NCI-H526 treated with DMSO at 0.1 percent for 48 hours (cell line): ENCODE results near the gene RAB11FIP3.

Experiments used
- DNase-seq: peaks from one replicate; lab custom pipeline; 2025; lab: John Stamatoyannopoulos, UW

RAB11FIP3 gene

DNA sequence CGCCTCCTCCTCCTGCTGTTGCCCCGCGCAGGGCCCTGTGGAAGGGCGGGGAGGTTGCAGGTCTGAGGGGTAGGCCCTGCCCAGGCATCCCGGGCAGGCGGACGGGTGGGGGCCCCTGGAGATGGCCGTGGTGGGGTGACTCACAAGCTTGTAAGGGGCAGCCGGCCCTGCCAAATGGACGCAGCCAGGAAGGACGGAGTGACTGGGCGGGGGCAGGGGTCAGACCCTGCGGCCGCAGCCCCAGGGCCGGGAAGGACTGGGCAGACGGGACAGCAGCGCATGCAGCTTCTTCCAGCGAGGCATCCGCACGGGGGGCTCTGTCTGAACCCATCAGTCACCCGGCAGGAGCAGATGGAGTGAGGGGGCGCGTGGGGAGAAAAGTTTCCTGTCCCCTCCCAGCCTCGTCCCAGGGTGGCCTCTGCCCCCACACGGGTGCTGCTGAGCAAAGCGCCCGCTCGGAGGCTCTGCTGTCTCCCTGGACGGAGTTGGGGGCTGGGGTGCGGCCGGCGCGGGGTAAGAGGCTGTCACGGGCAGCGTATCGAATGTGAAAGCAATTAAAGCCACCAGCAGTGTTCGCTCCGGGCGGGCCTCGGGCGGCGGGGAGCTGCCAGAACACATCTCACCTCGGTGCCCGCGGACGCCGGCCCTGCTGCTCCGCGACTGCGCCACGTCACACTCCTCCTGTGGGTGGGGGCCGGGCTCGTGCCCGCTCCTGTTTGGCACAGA, 129.4 kb downstream of the RAB11FIP3 start:
- no peak for DNase-seq

DNA sequence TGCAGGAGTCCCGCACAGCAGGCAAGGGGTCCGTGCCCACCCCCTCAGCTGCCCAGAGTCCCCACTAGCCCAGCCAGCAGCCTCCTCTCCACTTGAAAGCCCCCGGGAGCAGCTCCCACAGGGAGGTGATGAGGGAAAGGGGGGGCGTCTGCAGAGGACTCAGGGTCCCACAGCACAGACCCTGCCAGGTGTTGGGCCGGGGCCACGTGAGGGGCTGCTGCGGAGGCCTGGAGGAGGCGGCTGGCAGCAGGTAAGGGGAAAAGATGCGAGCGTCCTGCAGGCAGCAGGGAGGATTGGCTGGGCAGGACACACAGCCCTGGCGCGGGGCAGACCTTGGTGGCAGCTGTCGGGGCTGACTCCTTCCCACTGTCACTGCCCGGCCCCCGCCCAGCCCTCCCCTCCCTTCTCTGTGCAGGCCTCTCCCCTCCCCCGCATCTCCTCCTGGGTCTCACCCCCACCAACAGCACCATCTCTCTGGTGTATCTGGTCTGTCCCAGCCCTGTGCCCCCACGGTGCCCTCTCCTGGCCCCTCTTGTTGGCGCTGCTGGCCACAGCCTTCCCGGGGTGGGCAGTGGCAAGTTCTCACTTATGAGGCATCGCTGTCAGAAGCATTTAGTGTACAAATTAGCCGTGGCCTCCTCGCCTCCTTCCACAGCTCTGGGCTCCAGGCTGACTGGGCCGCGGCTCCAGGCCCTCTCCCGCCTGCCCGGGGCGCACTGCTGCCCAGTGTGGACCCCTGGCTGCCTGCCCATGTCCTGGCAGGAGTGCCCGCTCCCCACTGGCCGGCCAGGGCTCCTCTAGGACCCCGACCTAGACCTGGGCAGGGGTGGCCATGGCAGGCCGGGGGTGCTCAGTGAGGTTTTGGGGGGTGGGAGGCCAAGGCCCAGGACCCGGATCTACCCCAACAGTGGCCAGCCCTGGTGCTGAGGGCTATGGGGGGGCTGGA, 130.4 kb downstream of the RAB11FIP3 start:
- DNase-seq, result no peak

DNA sequence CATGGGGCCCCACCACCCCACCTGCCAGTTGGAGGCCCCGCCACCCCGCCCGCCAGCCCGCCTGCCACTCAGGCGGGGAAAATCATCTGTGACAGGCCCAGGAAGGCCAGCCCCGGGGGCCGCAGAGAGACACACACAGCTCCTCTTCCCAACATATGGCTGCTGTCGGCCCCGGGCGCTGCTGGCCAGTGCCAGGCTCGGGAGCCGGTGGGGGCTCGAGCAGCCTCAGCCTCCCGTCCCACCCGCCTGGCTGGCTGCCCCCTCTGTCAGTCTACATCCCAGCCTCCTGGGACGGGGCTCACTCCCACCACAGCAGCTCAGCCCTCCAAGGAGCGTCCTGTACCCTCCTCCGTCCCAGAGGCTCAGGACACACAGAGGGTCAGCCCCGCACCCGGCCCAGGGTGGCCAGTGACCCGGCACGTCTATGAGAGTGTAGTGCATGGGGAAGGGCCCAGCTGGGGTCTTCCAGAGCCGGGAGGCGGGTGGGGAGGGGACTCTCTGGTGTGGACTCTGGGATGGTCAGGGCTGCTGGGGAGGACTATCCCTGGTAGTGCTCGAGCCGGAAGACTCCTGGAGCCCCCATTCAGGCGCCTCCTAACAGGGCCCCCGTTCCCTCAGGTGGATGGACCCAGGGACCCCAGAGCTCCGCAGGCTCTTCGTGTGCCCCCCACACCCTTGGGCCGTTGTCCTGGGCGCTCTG, 131.2 kb downstream of the RAB11FIP3 start:
- DNase-seq, result no peak

DNA sequence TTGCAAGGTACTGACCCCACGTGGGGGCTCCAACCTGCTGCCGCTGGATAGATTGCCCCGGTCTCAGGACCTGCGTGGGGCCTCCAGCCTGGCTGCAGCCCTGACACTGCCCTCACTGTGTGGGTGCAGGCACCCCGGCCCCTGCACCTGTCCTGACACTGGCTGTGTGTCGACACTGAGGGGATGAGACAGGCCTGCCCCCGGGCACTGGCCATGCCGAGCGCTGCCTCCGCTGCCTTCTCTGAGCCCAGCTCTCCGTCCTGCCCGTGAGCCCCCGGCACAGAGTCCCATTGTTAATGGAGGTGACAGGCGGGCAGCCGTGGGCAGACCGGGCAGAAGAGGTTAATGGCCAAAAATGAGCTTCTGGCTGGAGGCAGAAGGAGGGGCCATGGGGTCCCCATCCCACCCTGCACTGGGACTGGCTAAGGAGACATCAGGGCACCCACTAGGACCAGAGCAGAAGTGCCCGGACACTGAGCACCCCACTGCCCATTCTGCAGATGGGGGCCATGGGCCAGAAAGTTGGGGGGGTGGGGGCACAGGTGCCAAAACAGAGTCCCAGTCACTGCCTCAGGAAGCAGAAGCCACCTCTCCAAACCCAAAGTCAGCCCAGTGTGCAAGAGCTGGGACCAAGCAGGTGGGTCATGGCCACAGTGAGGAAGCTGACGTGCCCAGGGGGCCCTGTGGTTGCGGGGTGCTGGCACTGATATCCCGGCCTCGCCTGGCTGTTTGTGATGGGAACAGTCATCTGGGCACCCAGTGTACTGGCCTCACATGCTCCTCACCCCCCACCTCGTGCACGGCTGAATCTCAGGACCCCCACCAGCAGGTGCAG, 132.2 kb downstream of the RAB11FIP3 start:
- no peak for DNase-seq

DNA sequence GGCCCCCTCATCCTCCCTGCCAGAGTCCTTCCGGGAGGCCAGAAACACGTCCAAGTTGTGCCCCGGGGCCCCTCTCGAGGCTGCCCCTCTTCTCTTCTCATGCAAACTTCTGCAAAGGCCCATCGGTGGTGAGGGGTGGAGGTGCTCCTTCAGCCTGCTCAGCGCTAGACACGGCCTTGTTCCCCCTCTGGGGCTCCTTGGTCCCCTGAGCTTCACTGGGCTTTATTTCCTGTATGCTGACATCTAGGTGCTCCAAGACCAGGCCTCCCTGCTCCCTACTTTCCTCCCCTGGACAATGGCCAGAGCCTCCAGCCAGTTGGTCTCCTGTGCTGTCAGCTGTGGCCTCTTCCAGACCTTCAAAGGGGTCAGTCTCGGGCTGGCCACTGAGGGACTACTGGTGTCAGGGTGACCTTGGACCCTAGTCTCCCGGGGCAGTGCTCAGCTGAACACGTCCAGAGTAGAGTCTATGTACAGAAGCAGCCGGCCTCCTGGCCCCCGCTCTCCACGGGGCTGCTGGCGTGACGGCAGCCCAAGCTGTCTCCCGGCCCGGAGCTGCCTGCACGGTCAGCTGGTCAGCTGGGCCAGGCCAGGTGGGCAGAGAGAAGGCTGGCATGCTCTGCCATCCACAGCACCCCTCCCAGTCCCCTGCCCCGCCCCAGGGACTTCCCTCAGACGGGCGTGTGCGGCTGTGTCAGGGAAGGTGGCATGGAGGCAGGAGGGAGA, 133.0 kb downstream of the RAB11FIP3 start:
- DNase-seq, result no peak

DNA sequence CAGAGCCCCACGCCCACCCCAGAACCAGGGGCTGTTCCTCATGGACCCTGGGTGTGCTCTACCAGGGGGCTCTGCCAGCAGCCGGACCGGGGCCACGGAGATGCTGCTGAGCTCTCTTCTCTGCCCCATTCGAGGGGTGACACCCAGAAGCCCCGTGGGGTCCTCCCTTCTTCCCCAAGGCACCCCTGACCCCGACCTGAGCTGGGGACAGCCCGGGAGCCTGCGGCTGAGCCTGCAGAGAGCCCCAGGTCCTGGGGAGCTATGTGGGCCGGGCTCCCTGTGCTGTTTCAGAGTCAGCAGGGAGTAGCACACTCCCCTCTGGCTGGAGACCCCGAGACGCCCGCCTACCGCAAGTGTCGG, 133.6 kb downstream of the RAB11FIP3 start:
- DNase-seq, result no peak

DNA sequence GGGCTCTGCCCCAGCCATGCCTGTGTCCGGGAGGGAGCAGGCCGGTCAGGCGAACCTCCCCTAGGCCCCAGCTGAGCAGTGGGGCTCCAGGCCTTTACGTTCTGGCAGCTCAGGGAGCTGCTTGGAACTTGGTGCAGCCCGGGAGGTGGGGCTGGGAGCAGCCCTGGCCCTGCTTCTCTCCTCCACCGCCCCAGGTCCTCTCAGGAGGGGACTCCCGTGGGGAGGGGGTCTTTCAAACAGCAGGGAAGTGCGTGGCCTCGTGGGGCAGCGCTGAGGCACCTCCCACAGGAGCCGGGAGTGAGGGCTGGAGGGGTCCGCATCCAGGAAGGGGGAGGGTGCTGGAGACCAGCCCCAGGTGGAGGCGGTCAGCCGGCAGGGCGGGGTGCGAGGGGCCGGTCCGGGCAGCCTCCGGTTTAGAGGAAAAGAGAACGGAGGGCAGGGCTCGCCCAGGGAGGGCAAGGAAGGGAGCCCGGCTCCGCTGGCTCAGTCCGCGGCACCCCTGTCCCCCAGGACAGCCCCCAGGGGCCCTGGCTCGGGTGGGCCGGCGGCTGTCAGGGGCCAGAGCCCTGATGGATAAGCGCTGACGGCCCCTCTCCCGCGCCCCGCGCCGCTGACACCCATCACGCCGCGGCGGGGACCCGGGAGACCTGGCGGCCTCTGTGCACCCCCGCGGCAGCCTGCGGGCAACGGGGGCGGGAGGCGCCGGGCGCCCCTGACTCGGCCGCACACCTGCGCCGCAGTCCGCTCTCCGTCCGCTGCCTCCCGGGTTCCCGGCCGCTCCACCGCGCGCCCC, 134.2 kb downstream of the RAB11FIP3 start:
- DNase-seq, result no peak

DNA sequence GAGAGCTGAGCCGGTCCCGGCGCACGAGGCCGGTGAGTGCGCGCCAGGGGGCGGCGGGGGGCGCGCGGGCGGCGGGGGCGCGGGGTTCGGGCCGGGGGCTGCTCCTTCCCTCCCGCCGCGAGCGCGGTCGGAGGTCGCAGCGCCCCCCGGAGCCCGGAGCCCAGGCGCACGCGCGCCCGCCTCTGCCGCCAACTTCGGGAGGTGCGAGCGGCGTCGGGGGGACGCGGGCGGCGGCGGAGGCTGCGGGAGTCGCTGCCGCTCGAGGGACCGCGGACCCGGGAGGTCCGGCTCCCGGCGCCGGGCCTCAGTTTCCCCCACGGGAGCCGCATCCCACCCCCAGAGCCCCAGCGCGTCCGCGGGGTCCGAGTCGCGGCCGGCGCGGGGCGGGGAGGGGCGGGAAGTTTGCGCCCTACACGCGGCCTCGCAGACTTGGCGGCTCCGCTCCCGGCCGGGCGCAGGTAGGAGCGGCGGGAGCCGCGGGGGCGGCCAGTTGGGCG, 134.8 kb downstream of the RAB11FIP3 start, which contains the start of gene PRR35:
TSS of gene PRR35 (plus strand) at position 191 of the 497 bp plus-strand sequence. CDS start 2,901 bp downstream, outside the sequence.
- no peak for DNase-seq

DNA sequence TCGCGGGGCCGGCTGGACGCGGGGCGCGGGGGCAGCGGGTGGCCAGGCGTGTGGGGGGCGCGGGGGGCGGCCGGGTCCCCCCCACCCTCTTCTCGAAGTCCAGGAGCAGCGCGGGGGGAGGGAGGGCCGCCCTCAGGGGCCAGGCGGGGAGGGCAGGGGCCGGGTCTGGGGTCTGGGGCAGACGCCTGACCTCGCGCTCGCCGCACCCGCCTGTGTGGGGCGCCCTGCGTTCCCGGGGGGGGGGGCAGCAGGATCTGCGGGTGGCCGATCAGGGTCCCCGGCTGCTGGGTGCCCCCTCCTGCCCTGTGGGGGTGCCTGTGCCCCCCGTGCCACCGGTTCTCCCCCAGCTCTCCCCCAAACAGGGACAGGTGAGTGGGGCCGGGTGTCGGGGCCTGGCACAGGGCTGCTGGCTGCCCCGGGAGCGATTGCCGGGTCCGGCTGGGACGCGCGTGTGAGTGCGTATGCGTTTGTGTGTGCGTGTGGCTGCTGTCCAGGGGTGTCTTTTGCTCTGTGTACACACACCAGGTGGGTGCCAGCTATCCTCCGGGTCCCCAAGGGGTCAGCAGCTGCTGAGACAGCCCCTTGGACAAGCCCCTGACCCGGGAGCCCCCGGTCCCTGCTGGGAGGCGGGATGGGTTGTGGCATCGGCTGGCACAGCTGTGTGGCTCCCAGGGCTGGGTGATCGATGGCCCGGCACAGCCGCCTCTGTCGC, 135.4 kb downstream of the RAB11FIP3 start:
- no peak for DNase-seq

DNA sequence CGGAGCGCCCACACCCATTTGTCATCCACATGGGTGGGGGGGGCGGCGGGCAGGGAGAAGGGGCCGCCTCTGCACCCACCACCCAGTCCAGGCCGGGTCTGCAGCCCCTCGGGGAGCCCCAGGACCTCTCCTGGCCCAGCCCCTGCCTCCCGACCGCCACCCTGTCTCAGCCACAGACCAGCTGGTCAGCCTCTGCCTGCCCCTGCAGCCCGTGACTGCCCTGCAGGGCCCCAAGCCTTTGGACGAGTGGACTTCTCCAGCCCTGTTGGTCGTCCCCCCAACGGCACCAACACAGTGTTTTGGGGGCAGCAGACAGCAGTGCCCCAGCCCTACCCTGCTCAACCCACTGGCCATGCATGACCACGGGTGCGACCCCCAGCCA, 136.0 kb downstream of the RAB11FIP3 start:
- no peak for DNase-seq

DNA sequence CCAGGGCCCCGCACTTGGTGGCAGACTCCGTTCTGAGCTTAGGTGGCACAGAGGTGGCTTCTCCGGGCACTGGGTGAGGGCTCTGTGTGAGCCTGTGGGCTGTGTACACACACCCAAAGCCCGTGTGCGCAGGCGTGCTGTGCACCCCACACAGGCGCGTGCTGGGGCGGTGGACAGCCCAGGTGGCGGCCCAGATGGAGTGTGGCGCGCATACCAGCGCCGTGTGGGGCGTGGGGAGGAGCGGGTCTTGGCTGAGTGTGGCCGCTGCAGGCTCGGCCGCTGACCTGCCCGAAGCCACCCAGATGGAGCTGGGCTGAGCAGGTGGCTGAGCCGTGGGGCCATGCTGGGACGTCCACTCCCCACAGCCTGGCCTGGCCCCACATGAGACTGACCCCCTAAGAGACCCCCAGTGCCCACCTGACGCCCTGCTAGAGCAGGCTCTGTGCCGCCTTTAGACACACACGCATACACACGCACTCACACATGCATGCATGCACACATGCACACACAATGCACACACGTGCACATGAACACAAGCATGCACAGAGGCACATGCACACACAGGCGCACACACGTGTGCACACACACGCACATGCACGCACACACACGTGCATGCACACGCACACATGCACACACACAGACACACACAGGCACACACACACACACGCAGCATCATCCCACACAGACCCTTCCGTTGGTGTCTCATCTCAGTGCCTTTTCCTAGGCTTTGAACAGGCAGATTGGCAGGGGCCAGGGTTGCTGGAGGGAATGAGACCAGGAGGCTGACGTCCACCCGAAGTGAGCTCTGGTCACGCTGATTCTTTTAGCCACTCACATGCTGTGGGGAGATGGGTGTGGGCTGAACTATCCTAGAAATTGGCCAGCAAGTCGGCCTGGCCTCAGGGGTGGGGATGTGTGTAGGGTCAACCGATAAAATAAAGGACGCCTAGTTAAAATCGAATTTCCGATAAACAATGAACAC, 136.8 kb downstream of the RAB11FIP3 start:
- no peak for DNase-seq

DNA sequence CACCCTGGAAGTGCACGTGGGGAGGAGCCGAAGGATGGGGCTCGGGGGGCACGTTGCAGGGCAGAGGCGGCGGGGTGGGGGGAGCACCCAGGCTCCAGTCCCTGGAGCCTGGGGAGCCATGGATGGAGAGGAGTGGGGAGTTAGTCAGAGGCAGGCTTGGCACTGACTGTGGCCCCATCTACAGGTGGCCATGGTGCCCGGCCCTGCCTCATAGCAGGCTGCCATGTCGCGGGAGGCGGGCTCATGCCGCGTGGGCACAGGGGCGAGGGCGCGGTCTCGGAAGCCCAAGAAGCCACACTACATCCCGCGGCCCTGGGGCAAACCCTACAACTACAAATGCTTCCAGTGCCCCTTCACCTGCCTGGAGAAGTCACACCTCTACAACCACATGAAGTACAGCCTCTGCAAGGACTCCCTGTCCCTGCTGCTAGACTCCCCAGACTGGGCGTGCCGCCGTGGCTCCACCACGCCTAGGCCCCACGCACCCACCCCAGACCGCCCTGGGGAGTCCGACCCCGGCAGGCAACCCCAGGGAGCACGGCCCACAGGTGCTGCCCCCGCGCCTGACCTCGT, 137.7 kb downstream of the RAB11FIP3 start:
- no peak for DNase-seq

DNA sequence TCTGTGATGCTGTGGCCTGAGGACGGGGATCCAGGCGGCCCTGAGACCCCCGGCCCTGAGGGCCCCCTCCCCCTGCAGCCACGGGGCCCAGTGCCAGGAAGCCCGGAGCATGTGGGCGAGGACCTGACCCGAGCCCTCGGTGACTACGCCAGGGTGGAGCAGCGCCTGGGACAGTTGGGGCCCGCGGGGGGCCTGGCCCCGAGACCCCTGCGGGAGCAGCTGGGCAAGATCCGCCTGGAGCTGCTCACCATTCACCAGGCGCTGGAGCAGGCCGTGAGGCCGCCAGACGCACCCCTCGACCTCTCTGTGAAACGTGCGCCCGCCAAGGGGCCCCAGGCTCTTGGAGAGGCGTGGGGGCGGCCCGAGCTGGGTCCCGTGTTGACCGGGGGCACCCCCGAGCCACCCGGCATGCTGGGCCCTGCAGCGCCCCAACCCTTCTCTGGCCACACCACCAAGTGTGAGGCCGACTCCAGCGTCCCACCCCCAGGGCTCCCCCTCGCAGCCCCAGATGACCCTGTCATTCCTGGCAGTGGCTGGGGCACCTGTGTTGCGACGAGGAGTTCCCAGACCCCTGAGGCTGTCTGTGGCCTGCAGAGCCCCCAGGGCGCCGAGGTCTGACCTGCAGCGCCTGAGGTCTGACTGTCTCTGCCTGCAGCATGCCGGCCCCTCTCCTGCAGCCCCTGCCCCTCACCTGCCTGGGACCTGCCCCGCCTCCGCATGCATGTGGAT, 139.4 kb downstream of the RAB11FIP3 start:
- no peak for DNase-seq

DNA sequence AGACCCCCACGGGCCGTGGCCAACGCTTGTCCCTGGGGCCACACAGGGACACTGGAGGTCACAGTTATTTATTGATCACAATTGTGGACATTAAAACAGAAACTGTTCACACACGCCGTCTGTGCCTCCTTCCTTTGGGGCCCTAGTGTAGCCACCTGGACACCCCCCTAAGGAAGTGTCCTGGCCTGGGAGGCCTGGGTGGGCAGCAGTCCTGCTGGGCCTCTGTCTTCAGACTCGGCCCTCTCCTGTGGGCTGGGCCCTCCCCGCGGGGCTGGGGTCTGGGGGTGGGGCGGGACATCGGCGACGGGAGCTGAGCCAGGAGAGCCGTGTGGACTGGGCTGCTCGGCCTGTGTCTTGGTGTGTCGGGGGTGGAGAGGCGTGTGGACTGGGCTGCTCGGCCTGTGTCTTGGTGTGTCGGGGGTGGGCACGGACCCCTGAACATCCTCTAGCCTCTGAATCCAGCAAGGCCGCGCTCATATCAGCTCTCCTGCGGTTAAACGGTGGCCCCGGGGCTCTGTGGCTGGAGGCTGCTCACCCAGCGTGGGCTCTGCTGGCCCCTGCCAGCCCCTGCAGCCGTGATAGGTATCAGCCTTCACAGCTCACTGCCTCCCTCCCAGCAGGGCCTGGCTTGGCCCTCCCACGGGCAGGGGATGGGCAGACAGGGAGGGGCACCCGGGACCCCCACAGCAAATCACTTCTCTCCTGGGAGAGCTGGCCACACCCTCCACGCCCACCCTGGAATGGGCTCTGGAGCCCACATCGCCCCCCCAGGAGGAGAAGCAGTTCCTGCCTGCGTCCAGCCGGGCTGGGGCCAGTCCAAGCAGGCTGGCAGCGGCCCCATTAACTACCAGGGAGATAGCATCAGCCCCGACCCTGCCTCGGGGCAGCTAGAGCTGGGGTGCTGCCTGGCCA, 140.2 kb downstream of the RAB11FIP3 start:
- no peak for DNase-seq

DNA sequence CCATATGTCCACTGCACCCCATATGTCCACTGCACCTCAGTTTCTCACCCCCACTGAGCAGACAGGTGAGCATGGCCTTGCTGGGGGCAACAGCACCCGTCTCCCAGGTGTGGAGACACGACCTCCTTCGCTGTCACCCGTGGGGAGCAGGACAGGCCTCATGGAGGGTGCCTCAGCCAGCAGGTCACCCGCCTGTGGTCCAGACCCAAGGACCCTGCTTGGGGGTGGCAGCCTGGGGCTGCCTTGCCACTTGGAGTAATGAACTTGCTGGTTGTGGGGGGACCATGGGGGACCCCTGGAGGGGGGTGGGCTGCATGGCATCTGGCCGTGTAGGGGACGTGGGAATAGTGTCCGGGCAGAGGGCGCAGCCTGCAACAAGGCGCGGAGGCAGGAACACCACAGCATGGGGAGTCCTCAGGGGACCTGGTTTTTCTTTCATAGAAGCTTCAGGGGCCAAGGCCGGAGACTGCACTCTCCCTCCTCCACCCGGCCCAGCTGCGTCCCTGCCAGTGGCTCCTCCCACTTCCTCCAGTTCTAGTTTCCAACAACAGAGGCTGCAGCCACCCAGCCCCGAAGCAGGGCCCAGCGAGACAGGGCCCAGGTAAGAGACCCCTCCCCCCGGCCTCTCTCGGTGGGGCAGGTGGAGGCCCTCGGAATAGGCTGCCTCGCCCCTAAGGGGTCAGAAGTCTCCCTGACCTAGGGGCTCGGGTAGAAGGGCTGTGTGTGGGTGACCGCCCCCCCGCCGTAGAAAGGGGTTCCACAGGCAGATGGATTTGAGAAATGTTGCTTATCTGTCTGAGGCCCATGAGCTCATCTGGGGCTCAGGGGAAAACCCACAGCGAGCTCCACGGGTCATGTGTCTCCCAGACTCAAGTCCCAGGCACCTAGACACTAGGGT, 141.3 kb downstream of the RAB11FIP3 start, which contains the start of gene NHLRC4:
TSS of gene NHLRC4 (plus strand) at position 531 of the 898 bp plus-strand sequence. CDS start 1,043 bp downstream, outside the sequence.
- DNase-seq, result peak; percentile 17
